Measurements from ENCODE around the gene ALG9.

- TF ChIP-seq ZSCAN16 (tag by site-specific recombination; IDR thresholded peaks at IDR 0.05) (no peak), ZNF341 (tag by site-specific recombination; IDR thresholded peaks at IDR 0.05; ENCODE audit: low read depth) (no peak), ZBTB49 (tag by site-specific recombination; IDR thresholded peaks at IDR 0.05; ENCODE audit: low read depth) (no peak), CTCF (tag by site-specific recombination; IDR thresholded peaks at IDR 0.05) (no peak), REST (tag by site-specific recombination; IDR thresholded peaks at IDR 0.05) (no peak), KLF9 (tag by site-specific recombination; IDR thresholded peaks at IDR 0.05; ENCODE audit: low read depth) (no peak), ZNF76 (tag by site-specific recombination; IDR thresholded peaks at IDR 0.05; ENCODE audit: borderline replicate concordance, low read depth) (no peak), AEBP2 (tag by site-specific recombination; IDR thresholded peaks at IDR 0.05; ENCODE audit: borderline replicate concordance) (no peak), PRDM10 (tag by site-specific recombination; IDR thresholded peaks at IDR 0.05) (no peak), ZBTB7A (tag by site-specific recombination; IDR thresholded peaks at IDR 0.05; ENCODE audit: low read depth) (no peak), ATF2 (tag by site-specific recombination; IDR thresholded peaks at IDR 0.05; ENCODE audit: low read depth) (no peak)
Observed at GRCh38 chr11:111819829-111820237, 51.5 kb downstream of the ALG9 start.

All from HEK293 (cell line).